Omental fat pad (tissue), 4 donors: ENCODE measurements around the gene PGBD1. TPM values are rescaled to one million over a fixed set of nuclear protein-coding genes. Genes with fewer than 3 reads are reported as not detected.

Experiments
- ATAC-seq: fragments of 150-250 bp; one replicate; pipeline ENCODE4 v1.9.1; 2016; ENCODE audit warnings: mild to moderate bottlenecking, moderate library complexity; ENCODE audit not compliant: low FRiP score
- DNase-seq: peaks from one replicate; pipeline ENCODE4 v3.0.0-alpha.2; 2019; ENCODE audit warnings: low spot score
- small RNA-seq: library from RNA; depleted of rRNA; stranded (forward); fragments of <200 nt; gene quantifications from one replicate; pipeline ENCODE3, GENCODE V24; 2016
- total RNA-seq, 4 donors: library from RNA; depleted of rRNA; stranded (reverse); fragments of >200 nt; gene quantifications; one replicate each; pipeline ENCODE4 v1.1.0, GENCODE V29; 2016
- TF ChIP-seq, protein P1 (sequence below), 3 donors: fragments of 450-650 bp; IDR thresholded peaks; one replicate each; pipeline ENCODE4 v1.5.1; 2016 to 2017; ENCODE audit warnings: antibody characterized with exemption in 3 of 3, mild to moderate bottlenecking in 3 of 3, moderate library complexity in 2 of 3

The PGBD1 gene
- total RNA-seq, 4 donors from 2014 or later: 3.0 to 5.4 (median 4.4) TPM

DNA sequence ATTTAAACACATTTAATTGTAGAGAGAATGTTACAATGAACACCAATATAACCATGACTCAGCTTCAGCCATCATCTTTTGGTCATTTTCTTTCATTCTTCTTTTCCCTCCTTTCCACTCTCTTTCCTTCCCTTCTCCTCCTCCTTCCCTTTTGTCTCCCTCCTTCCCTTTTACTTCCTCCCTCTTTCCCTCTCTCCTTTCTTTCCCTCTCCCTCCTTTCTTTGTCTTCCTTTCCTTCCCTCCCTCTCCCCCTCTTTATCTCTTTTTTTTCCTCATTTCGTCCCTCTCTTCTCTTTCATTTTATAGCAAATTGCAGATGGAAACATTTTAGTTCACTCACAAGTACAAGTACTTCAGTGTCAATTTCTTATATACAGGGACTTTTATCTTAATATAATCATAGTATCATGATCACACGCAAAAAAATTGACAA is 70.1 kb downstream of the PGBD1 start:
- ATAC-seq (no peak), DNase-seq (no peak)
- TF ChIP-seq, protein P1, sequence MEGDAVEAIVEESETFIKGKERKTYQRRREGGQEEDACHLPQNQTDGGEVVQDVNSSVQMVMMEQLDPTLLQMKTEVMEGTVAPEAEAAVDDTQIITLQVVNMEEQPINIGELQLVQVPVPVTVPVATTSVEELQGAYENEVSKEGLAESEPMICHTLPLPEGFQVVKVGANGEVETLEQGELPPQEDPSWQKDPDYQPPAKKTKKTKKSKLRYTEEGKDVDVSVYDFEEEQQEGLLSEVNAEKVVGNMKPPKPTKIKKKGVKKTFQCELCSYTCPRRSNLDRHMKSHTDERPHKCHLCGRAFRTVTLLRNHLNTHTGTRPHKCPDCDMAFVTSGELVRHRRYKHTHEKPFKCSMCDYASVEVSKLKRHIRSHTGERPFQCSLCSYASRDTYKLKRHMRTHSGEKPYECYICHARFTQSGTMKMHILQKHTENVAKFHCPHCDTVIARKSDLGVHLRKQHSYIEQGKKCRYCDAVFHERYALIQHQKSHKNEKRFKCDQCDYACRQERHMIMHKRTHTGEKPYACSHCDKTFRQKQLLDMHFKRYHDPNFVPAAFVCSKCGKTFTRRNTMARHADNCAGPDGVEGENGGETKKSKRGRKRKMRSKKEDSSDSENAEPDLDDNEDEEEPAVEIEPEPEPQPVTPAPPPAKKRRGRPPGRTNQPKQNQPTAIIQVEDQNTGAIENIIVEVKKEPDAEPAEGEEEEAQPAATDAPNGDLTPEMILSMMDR (IDR thresholded peaks at IDR 0.05): no peak

Small RNA genes within 50 kb of the gene (small RNA-seq; reads per million reads assigned to genes)
- not detected for gene AL021997.1
- not detected for gene AL021997.2

Other genes with a start within 250 kb of the PGBD1 start
- gene ZNF165, start 201.0 kb upstream of the PGBD1 start, total RNA-seq: 1 to 10 TPM in 1 of 4 donors, under 1 TPM in 2, not detected in 1; 0.38 to 1.4 (median 0.72) TPM
- 1 to 10 TPM; 2.8 to 6.0 (median 3.5) TPM for gene ZSCAN16, start 157.0 kb upstream of the PGBD1 start, total RNA-seq
- gene ZKSCAN8, start 139.7 kb upstream of the PGBD1 start, total RNA-seq: 10 to 100 TPM; 16.0 to 27.7 (median 17.2) TPM
- gene ZSCAN9, start 56.3 kb upstream of the PGBD1 start, total RNA-seq: 10 to 100 TPM in 3 of 4 donors, 1 to 10 TPM in 1; 6.3 to 16.6 (median 12.2) TPM
- gene ZKSCAN4, start 29.3 kb upstream of the PGBD1 start, total RNA-seq: 1 to 10 TPM; 1.3 to 6.0 (median 3.2) TPM
- gene NKAPL, start 22.3 kb upstream of the PGBD1 start, total RNA-seq: 1 to 10 TPM; 1.3 to 4.4 (median 2.4) TPM
- gene ZSCAN26, start 14.4 kb upstream of the PGBD1 start, total RNA-seq: 10 to 100 TPM; 11.4 to 19.5 (median 14.8) TPM
- gene ZSCAN31, start 54.6 kb downstream of the PGBD1 start, total RNA-seq: 10 to 100 TPM in 2 of 4 donors, 1 to 10 TPM in 2; 1.7 to 12.7 (median 9.3) TPM
- 1 to 10 TPM; 2.0 to 7.7 (median 2.5) TPM for gene ZKSCAN3, start 68.4 kb downstream of the PGBD1 start, total RNA-seq
- 1 to 10 TPM; 2.7 to 5.5 (median 4.4) TPM for gene ZSCAN12, start 118.2 kb downstream of the PGBD1 start, total RNA-seq
- 1 to 10 TPM in 2 of 4 donors, under 1 TPM in 2; 0.60 to 2.7 (median 1.4) TPM for gene ZSCAN23, start 161.9 kb downstream of the PGBD1 start, total RNA-seq
- gene GPX6, start 234.2 kb downstream of the PGBD1 start, total RNA-seq: not detected
- gene GPX5, start 244.3 kb downstream of the PGBD1 start, total RNA-seq: not detected